HFF-Myc (cell line): ENCODE measurements around the gene EYA2.

Experiments used
- DNase-seq: peaks from one replicate; pipeline ENCODE4 v3.0.0-alpha.2; 2011; ENCODE audit warnings: low read depth; ENCODE audit errors: extremely low read depth
- H3K4me3 ChIP-seq: replicated peaks from 2 replicates; pipeline ENCODE4 v1.5.1; 2011; ENCODE audit warnings: low read depth, mild to moderate bottlenecking, control low read depth, low read length
- CTCF ChIP-seq: IDR thresholded peaks from 2 replicates; pipeline ENCODE4 v1.5.1; 2012; ENCODE audit warnings: mild to moderate bottlenecking, low read depth, low read length, control low read depth; ENCODE audit errors: missing control alignments

The EYA2 gene

GRCh38 chr20:47048054-47048453 is 153.4 kb downstream of the EYA2 start:
- DNase-seq, result no peak
- no peak overlapping the region for H3K4me3 ChIP-seq
- no peak for TF ChIP-seq CTCF

GRCh38 chr20:47049771-47050170 is 155.1 kb downstream of the EYA2 start:
- TF ChIP-seq CTCF, result no peak
- no peak for DNase-seq
- no peak overlapping the region for H3K4me3 ChIP-seq

GRCh38 chr20:47050996-47051395 is 156.4 kb downstream of the EYA2 start:
- H3K4me3 ChIP-seq, result no peak overlapping the region
- DNase-seq, result no peak
- no peak for TF ChIP-seq CTCF

- no peak for TF ChIP-seq CTCF
- DNase-seq, result no peak
- H3K4me3 ChIP-seq, result no peak overlapping the region
These were observed 157.4 kb downstream of the EYA2 start for GRCh38 chr20:47051936-47052526.

GRCh38 chr20:47054506-47054905 is 159.9 kb downstream of the EYA2 start:
- no peak for TF ChIP-seq CTCF
- H3K4me3 ChIP-seq, result no peak overlapping the region
- no peak for DNase-seq

GRCh38 chr20:47054945-47055344 is 160.3 kb downstream of the EYA2 start:
- DNase-seq, result no peak
- no peak overlapping the region for H3K4me3 ChIP-seq
- TF ChIP-seq CTCF, result no peak
